ENCODE data around the gene JAK1. TPM values are rescaled to one million over a fixed set of nuclear protein-coding genes. Genes with fewer than 3 reads are reported as not detected.
A peak's percentile ranks its signal among the peaks of the same experiment; 100 is the strongest.

The JAK1 gene
- total and polyA plus RNA-seq, 9 of the 15 experiments (the other 6 are each of a cell fraction or from before 2014, with no cell fraction given): 9.7 to 44.1 (median 42.5) TPM

- TF ChIP-seq ARID4B (CRISPR knock-in tag; IDR thresholded peaks at IDR 0.05) (no peak), MTF1 (CRISPR knock-in tag; IDR thresholded peaks at IDR 0.05; ENCODE audit: borderline replicate concordance) (no peak), ZNF639 (CRISPR knock-in tag; conservative IDR thresholded peaks at IDR 0.05 in 1 of 2, IDR thresholded peaks at IDR 0.05 in 1 of 2) (no peak), MAX (CRISPR knock-in tag; IDR thresholded peaks at IDR 0.05) (no peak), ZNF584 (CRISPR knock-in tag; IDR thresholded peaks at IDR 0.05; ENCODE audit: low read depth) (no peak), NR0B1 (IDR thresholded peaks at IDR 0.05; ENCODE audit: partially characterized antibody) (no peak), FOXM1 (IDR thresholded peaks at IDR 0.05; ENCODE audit: low read depth) (peak; percentile 40; the same call in 1 of the 2 replicates), FOXM1 (CRISPR knock-in tag; IDR thresholded peaks at IDR 0.05; ENCODE audit: low read depth) (no peak), CCNT2 (IDR thresholded peaks at IDR 0.05; ENCODE audit: borderline replicate concordance, extremely low read depth, insufficient read length, low read depth, low read length) (no peak), RCOR1 (IDR thresholded peaks at IDR 0.05; ENCODE audit: borderline replicate concordance in 1 of 2, low read depth in 2 of 2, low read length in 2 of 2) (no peak; a peak in 1 of 4 replicates), BRCA1 (IDR thresholded peaks at IDR 0.05) (no peak), BRCA1 (CRISPR knock-in tag; IDR thresholded peaks at IDR 0.05) (no peak), HDAC3 (IDR thresholded peaks at IDR 0.05; ENCODE audit: borderline replicate concordance, partially characterized antibody) (no peak), BRD4 (IDR thresholded peaks at IDR 0.05) (no peak), SAP30 (IDR thresholded peaks at IDR 0.05; ENCODE audit: borderline replicate concordance, insufficient read depth, low read depth, low read length, poor library complexity, severe bottlenecking) (no peak), ATF7 (IDR thresholded peaks at IDR 0.05) (no peak), TCF7L2 (IDR thresholded peaks at IDR 0.05; ENCODE audit: low read depth, low read length) (no peak), ZC3H8 (IDR thresholded peaks at IDR 0.05) (no peak), ESRRA (IDR thresholded peaks at IDR 0.05; ENCODE audit: borderline replicate concordance, low read depth) (no peak), SOX6 (IDR thresholded peaks at IDR 0.05) (0 out of 2 replicates have a peak, but pooled peaks have one; percentile 9), RNF2 (IDR thresholded peaks at IDR 0.05) (no peak)
Measured at GRCh38 chr1:64890699-64891447, 75.5 kb downstream of the JAK1 start (continued).

Measured in K562 (cell line).